Right renal cortex interstitium (tissue), 3 donors: ENCODE results near the gene CRIP3. TPM values are rescaled to one million over a fixed set of nuclear protein-coding genes. Genes with fewer than 3 reads are reported as not detected.
"Not testable (repeated sequence)": the region's sequence is repeated elsewhere in the genome, so short reads cannot be mapped to it uniquely, and the experiment has no call there.

Source experiments
- DNase-seq, 3 donors: peaks; one replicate each; pipeline ENCODE4 v3.0.0-alpha.2; 2013; ENCODE audit warnings: low read depth in 3 of 3, low spot score in 2 of 3
- polyA plus RNA-seq, 3 donors: library from polyadenylated mRNA; unstranded; fragments of 120-200 nt; gene quantifications; one replicate each; pipeline ENCODE4 v1.2.1, GENCODE V29; 2013; ENCODE audit not compliant: insufficient read length in 3 of 3

Gene CRIP3, protein sequence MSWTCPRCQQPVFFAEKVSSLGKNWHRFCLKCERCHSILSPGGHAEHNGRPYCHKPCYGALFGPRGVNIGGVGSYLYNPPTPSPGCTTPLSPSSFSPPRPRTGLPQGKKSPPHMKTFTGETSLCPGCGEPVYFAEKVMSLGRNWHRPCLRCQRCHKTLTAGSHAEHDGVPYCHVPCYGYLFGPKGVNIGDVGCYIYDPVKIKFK
- 1 to 10 TPM; 2.6 to 3.2 (median 2.8) TPM for polyA plus RNA-seq

DNA sequence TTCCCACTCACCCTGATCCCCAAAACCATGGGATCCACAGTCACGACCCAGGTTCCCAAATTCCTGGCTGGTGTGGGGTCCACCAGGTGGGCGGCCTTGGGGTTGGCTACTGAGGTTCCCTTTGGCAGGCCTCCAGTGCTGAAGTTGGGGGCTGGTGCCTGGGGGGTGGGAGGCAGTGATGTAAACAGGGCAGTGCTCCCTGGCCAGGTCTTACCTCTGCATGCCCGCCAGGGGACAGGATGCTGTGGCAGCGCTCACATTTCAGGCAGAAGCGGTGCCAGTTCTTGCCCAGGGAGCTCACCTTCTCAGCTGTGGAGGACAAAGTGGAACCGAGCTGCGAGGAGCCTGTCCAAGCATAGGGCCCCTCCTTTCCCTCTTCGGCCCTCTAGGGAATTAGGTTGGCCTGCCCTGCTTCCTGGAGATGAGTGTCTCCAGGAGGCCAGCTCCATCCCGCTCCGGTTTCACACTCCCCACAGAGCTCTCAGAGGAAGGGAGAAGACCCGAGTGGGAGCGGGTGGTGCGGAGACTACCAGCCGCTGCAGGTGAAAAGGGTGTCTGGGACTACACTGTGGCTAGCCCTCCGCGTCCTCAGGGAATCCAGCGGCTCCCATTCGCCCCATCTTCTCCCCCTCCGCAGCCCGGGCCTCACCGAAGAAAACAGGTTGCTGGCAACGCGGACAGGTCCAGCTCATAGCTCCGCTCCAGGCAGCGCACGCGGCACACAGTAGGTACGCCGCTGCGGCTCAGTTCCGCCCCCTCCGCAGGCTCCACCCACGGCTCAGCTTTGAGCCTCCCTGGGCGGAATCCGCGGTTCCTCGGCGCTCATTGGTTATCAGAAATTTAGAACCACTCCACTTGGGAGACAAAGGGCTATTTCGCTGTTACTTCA lies at the start of gene CRIP3:
Gene CRIP3, minus strand, starts transcription at position 726 of the 889 bp plus-strand sequence. Its CDS starts 34 bp downstream, at position 692.
- no peak for DNase-seq

DNA sequence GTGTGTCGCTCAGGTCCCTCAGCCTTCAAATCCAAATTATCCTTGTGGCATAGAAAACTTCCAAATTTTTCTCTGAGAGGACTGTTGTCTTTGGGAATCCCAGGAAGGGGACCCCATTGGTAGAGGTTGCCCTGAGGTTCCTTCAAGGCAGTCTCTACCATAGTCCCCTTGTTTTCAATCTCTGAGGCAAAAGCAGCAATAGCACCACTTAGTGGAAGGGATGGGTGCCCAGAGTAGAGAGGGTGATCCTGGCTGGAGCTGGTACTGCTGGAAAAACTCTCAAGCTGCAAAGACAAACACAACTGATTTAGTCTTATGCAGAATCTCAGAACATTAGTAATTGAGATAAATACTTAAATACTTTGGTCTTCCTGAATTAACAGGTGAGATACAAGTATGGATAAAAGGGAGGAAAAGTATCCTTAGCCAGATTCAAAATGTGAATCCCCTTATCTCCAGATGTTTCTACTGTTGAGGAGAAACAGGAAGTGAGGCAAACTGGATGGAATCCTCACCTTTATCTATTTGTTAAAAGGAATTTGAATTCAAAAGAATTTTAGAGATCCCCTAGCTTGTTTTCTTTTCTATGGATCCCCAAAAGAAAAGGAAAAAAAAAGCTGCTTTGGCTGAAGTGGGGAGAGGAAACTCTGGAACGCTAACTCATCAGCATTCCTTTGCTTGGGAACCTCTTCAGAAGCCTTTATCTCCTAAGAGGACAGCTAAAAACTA lies 47.4 kb upstream of the CRIP3 start:
- DNase-seq: no peak

DNA sequence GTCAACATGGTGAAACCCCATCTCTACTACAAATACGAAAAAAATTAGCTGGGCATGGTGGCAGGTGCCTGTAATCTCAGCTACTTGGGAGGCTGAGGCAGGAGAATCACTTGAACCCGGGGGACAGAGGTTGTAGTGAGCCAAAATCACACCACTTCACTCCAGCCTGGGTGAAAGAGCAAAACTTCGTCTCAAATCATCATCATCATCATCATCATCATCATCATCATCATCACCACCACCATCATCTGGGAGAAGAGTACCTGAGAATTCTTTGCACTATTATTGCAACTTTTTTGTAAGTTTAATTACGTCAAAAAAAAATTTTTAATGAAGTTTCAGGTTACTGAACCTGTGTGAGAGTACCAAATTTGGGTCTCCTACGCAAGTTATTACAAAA lies 43.3 kb upstream of the CRIP3 start:
- DNase-seq: not testable (repeated sequence)

DNA sequence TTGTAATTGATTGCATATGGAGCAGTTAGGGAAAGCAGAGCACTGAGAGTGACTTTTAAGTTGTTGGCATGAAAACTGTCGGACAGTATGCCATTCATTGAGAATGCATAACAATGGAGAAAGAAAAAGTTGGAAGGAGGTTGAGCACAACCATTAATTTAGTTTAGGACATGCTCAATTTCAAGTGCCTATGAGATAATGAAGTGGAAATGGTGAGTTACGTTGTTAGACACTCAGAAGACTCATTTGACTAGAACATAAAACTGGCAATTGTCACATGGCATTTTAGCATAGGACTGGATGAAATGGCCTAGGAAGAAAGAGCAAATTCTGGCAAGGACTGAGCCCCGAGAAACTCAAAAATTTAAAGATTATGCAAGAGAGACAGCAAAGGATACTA lies 38.8 kb upstream of the CRIP3 start:
- no peak for DNase-seq

DNA sequence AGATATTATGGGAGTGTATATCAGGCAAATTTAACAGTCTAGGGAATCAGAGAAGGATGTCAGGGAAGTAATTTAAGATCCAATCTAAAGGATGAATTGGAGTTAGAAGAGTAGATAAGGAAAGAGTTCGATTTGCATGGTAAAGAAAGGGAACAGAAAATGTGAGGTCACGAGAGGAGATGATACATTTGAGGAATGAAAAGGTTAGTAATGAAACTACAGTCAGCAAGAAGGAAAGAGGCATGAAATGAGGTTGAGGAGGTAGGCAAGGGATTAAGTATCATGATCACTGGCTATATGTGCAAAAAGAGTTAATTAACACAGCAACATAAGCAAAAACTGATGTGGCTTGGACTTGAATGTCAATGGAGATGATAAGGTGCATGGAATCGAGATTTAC lies 38.4 kb upstream of the CRIP3 start:
- no peak for DNase-seq

DNA sequence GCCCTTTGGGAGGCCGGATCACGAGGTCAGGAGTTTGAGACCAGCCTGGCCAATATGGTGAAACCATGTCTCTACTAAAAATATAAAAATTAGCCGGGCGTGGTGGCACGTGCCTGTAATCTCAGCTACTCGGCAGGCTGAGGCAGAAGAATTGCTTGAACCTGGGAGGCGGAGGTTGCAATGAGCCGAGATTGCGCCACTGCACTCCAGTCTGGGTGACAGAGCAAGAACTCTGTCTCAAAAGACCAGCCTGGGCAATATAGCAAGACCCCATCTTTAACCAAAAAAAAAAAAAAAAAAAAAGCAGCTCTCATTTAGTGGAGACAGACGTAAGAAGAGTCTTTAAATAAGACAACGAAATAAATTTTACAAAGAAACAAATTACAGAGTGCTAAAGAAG lies 37.6 kb upstream of the CRIP3 start:
- DNase-seq: not testable (repeated sequence)

DNA sequence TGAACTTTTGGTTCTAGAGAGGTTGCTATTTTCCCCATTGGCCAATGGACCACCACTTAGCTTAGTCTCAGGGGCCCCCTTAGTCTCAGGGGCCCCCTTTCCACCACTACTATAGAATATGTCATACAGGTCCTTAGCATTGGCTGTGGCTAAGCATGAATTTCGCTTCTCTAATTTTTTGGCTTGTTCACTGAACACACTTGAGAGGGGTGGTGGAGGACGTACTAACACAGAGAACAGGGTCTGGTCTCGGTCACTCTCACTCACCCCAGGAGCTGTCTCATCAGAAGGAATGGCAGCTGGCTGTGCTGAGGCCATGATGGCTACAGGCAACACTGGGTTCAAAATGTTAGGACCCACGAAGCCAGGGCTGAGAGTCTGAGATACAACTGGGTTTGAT lies 30.5 kb upstream of the CRIP3 start:
- DNase-seq: no peak

DNA sequence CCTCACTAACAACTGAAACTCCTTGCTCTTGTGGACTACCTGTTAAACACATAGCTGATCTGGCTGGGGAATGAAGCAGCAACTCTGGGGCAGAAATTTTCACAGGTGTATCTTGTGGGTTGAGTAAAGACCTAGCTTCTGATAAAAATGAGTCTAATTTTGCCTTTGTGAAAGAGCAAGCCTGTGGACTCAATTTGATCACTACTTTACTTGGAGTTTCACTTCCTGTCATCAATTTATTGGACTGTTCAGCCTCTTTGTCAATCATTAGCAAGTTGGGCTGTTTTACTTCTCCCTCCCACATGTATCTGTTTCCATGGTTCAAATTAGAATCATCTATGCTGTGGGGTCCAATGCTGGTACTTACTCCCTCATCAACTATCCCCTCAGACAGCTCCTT lies 29.6 kb upstream of the CRIP3 start:
- DNase-seq: no peak

DNA sequence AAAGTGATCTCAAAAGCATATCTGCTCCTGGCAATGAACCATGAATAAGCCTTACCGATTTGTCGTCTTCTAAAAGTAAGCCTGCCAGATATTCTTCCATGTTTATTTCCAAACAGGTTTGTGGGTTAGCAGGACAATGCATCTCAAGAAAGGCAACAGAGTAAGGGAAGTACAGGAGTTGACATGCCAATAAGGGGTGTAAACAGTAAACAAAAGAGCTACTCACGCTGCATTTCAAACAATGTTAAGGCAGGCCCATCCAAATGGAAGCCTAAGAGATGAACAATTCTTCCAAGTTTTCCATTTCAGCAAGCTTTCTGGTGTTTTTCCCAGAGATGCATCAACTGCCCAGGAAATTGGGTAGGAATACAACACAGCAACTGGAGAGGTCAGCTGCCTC lies 27.8 kb upstream of the CRIP3 start:
- DNase-seq: no peak

DNA sequence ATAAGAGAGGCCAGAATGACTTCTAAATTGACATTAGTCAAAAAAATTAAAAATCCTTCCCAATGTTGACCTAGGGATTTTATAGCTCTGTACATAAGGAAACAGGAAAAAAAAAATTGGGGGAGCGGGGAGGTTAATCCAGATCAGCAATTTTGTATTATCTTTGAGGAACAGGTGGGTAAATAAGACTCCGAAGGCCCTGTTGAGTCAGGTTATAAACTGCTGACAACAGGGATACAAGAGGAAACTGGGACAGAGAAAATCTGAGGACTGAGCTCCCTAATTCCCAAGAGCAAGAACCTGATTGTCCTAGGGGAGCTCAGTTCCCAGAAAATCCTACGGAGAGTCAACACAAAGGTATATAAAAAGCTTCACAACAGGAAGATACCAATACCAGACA lies 26.8 kb upstream of the CRIP3 start:
- DNase-seq: no peak

DNA sequence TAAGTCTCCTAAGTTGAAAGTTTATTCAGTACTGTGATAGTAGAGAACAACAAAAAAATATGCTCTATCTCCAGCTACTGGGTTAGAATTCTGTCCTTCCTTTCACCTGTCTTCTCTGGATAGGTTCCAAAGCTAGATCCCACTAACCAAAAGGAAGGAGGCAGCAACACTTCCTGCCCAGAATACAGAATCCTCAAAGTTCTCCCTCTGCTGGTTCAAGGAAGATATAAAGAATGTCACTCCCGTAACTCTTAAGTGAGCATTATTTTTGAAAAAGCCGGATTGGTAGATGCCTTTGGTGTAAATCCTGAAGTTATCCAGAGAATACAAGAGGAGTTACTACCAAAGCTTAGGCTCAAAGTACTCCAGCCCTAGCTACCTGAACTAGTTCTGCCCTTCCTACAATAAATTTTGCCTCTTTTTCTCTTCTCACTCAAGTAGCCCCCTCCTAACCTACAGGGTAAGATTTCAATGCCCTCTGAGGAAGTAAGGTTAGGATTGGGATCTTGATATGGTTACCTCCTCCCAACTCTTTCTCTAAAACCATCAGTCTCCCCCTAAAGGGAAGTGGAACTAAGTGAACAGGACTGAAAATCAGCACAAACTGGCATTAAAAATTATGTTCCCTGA lies 26.0 kb upstream of the CRIP3 start:
- peak; percentile 42 to 47 (median 46) for DNase-seq

DNA sequence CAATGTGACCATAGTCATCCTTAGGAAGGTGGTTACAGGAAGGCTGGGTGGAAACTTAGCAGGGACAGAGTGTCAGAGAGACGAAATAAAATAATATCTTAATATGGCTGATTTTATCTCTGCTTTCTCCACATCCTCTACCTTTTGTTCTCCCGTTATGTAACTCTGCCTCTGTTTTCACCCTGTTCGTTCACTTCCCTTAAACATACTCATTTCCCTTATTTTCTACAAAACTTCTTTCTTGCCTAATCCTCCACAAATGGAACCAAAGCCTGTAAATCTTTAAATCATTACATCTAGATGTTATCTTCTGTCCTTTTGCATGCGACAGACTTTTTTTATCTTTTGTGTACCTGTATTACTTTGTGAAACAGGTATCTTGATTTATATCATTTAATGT lies 23.3 kb upstream of the CRIP3 start:
- DNase-seq: no peak

DNA sequence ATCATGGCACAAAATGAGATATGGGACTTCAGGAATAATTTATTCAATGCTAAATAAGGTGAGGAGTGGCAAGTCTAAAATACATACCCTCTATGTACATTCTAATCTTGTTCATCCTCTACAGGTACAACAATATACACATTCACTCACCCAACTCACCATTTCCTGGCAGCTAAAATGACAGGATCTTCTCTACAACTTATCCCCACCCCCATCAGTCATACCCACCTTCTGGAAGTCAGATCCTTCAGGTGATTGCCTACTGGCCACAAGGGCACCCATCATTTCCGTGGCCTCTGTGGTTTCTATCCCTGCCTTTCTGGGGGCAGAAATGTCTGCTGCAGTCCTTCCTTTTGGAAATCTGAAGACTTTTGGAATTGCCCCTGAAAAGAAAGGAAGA lies 22.8 kb upstream of the CRIP3 start:
- DNase-seq: no peak

DNA sequence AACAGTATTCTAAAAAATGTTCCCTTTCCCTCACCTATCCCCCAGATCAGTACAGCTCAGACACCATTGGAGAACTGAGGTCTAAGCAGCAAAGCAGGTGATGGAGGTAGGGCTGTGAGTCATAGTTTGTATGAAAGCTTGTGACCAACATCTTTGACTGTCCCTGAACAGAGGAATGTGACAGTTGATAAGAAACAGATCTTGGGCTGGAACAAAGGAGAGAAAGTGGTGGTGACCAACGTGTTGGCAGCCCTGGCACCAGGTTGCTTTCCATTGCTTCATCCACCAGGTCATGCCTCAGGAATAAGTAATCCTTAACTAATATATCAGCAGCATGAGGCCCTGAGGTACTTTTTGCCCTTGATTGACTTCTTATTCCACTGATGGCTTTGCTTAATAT lies 19.9 kb upstream of the CRIP3 start:
- DNase-seq: no peak

DNA sequence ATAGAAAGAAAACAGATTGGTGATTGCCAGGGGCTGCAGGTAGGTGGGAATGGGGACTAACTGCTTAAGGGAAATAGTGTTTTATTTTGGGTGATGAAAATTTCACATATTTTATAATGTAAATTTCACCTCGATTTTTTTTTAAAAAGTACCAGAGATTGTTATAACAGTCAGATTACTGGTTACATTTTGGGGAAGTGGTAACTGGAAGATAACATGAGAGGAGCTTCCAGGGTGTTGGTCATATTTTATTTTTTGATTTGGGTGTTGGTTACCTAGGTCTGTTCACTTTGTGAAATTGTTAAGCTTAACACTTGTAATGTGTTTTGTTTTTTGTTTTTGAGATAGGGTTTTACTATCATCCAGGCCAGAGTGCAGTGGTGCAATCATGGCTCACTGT lies 17.2 kb upstream of the CRIP3 start:
- DNase-seq: no peak

DNA sequence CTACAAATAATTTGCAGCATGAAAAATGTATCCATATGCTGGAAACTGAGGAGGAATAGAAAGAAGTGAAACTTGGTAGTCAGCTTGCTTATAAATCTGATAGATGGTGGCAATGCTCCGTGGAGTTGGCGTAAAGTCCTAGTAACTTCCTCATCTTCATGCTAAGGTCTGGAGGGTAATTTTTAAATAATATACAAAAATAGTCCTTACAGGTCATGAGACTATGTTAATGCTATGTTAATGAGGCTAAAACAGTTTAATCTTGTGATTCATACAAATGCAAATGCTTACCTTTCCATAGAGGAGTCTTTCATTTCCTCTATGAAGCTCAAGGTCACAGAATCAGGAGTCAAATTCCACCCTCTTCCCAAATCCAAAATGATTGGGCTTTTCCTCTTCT lies 9.4 kb upstream of the CRIP3 start:
- no peak for DNase-seq

DNA sequence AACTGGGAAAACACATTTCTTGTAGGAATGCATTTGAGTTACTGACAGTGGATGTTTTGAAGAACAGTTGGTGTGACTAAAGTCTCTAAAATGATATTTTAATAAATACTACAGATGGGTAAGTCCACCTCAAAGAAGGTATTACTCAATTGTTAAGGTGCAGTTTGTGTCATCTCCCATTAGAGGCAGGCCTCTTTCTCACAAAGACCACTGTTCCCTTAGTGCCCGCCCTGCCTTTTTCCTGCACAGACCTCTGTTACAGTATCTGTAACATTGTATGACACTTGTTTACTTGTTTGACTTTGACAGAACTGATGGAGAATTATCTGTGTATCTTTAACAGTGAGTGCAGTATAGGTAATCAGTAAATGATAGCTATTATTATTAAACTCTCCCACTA lies 5.2 kb upstream of the CRIP3 start:
- no peak for DNase-seq

DNA sequence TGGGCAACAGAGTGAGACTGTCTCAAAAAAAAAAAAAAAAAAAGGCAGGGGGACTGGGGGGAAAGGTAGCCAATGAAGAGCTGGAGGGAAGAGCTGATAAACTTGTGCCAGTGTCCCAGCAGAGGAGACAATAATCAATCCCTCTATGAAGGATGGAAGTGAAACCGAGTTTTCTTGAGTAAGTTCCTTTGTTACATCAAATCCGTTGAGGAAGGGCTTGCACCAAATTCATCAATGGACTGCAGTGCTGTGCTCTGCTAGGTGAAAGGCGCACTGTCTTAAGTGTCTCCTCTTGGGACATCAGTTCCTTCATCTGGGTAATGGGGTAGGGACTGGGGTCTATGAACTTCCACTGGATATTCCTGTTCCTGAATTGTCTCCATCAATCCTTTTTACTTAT lies 3.0 kb upstream of the CRIP3 start:
- DNase-seq: no peak

DNA sequence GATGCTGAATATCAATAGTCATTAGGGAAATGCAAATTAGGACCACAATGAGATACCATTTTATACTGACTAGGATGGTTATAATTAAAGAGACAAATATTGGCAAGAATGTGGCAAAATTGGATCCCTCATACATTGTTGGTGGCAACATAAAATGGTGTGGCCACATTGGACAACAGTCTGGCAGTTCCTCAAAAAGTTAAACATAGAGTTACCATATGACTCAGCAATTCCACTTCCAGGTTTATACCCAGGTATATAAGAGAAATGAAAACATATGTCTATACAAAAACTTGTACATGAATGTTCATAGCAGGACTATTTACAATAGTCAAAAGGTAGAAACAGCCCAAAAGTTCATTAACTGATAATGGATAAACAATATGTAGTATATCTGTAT lies 2.0 kb upstream of the CRIP3 start:
- no peak for DNase-seq

DNA sequence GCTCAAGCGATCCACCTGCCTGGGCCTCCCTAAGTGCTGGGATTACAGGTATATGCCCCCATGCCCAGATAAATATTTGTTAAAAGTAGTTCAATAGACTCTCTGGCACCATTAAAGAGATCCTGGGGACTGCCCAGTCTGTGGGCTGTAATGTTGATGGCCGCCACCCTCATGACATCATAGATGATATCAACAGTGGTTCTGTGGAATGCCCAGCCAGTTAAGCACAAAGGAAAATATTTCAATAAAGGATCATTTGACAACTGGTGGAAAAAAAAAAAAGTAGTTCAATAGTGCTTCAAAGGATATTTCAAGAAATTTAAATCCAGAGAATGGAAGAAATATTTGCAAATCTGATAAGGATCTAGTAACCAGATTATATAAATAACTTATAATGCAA lies 1.5 kb upstream of the CRIP3 start:
- no peak for DNase-seq

DNA sequence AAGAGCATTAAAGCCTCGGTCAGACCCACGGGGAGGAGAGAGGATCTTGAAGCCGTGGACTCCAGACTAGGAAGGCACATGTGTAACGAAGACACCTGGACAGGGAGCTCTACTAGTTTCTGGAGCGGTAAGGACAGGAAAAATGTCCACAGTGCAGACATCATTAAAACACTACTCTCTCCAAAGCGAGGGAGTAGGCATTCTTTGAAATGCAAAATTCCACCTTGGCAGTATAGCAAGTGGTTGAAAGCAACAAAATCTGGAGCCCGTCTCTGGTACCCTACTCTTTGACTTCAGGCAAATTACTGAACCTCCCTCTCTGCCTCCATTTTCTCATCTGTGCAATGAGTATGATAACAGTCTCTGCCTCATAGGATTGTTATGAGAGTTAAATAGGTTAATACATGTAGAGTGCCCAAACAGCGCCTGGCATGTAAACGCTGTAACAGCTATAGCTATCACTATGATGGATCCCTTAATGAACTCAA lies 408 bp upstream of the CRIP3 start:
- no peak for DNase-seq
